ENCODE measurements around the gene F12. TPM values are rescaled to one million over a fixed set of nuclear protein-coding genes. Genes with fewer than 3 reads are reported as not detected.

Gene F12
- total RNA-seq, 1 donor from 2014 or later = 4.0 TPM

DNA sequence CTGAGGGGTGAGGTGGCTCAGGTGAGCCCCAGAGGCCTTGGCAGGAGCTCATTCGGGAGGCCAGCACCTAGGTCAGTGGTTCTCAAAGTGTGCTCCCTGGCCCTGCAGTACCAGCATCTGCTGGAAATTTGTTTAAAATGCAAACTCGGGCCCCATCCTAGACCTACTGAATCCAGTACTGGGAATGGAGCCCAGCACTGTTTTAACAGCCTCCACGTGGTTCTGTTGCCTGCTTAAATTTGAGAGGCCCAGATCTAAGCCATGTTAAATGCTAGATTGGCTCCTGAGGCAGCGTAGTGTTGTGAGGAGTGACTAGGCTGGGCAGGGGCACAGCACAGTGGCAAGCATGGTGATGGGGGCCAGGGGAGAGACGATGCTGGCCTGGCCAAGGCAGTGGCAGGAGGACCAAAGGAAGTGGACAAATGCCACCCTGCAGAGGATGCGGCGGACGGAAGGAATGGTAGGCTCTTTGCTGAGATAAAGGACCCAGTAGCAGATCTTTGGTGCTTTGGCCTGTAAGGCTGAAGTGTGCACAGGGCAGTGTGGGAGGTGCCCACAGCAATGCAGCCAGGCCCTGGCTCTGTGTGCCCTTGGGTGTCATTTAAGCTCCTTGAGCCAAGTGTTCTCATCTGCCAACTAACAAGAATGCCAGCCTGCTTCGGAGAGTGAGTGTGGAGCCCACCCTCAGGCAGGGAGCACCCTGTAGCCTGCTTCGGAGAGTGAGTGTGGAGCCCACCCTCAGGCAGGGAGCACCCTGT lies 41.5 kb upstream of the F12 start:
- DNase-seq (ENCODE audit: low read depth) = no peak
- H3K27me3 ChIP-seq (ENCODE audit: control insufficient read depth, insufficient read depth, low read length) = no peaks in the 10 kb centered on the region
- H3K4me3 ChIP-seq (ENCODE audit: low read depth, low read length) = no peak overlapping the region
- TF ChIP-seq, protein P1, sequence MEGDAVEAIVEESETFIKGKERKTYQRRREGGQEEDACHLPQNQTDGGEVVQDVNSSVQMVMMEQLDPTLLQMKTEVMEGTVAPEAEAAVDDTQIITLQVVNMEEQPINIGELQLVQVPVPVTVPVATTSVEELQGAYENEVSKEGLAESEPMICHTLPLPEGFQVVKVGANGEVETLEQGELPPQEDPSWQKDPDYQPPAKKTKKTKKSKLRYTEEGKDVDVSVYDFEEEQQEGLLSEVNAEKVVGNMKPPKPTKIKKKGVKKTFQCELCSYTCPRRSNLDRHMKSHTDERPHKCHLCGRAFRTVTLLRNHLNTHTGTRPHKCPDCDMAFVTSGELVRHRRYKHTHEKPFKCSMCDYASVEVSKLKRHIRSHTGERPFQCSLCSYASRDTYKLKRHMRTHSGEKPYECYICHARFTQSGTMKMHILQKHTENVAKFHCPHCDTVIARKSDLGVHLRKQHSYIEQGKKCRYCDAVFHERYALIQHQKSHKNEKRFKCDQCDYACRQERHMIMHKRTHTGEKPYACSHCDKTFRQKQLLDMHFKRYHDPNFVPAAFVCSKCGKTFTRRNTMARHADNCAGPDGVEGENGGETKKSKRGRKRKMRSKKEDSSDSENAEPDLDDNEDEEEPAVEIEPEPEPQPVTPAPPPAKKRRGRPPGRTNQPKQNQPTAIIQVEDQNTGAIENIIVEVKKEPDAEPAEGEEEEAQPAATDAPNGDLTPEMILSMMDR (IDR thresholded peaks at IDR 0.05; ENCODE audit: insufficient read depth, low read length, poor library complexity, severe bottlenecking) = no peak
- no peaks in the 10 kb centered on the region for H3K36me3 ChIP-seq (ENCODE audit: control insufficient read depth, insufficient read depth, low read length)

DNA sequence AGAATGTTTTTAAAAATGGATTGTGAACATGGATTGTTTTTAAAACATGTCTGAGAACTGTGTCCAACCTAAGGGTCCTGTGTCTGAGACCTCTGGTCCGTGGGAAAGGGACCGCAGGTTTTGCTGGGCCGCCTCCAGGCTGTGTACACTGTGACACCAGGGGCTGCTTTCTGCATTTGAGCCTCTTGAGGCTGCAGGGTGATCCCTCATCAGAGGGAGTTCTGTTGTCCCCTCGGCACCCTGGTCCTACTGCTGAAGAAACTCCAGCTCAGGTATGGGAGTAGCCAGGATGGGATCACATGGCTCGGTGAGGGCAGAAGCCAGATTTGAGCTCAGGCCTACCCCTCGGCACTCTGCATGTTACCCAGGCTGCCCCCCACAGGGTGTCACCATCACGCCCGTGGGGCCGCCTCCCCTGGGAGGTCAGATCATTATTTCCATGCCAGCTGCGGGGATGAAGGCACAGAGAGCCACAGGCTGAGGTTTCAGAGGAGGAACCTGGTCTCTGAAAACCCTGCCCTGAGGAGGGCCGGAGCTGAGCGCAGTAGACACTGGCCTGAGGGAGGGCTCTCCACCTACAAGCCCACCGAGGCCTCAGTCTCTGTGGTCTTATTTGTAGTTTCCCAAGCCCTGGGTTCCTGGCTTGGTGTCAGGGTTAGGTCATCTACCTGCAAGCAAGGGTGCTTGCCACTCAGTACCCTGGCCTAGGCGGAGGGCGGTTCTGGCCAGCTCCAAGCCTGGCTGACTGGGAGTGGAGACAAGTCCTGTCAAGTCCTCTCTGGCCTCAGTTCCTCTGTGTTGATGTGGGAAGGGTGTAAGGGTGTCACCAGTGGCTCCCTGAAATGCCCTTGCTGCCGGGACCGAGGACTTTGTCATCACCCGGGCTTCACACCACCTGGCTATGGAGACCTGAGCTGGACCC lies 40.0 kb upstream of the F12 start:
- TF ChIP-seq, protein P1 (IDR thresholded peaks at IDR 0.05; ENCODE audit: insufficient read depth, low read length, poor library complexity, severe bottlenecking) = no peak
- Histone ChIP-seq H3K27me3 (ENCODE audit: control insufficient read depth, insufficient read depth, low read length) (no peaks in the 10 kb centered on the region), H3K4me3 (ENCODE audit: low read depth, low read length) (no peak overlapping the region), H3K36me3 (ENCODE audit: control insufficient read depth, insufficient read depth, low read length) (no peaks in the 10 kb centered on the region)
- DNase-seq (ENCODE audit: low read depth) = no peak

DNA sequence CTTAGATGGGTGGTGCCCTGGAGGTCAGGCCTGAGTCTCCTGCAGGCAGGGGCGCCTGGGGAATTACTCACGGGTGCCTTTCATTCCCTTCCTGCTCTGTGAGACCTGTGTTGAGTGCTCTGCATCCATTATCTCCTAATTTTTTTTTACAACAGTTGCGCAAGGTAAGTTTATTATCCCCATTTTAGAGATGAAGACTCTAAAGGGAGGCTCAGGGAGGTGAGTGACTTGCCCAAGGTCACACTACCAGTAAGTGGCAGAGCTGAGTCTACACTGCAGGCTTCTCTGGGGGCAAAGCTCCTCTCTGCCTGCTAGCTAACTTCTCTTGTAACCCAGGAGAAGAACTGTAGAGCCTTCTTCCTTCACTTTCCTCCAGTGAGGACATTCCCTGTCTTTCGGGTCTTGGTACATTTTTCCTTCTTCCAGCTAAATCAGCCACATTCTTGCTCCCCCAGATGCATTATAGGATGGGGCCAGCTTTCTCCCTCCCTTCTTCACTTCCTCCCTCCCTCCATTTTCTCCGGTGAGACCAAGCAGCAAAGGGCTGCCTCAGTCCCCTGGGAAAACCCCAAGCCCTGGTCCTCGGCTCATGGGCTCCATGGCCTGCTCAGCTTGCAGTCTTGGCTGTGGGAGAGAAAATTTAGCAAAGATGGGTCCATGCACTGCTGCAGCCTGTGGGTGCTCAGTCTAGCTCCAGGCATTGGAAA lies 39.0 kb upstream of the F12 start:
- Histone ChIP-seq H3K4me3 (ENCODE audit: low read depth, low read length) (no peak overlapping the region), H3K27me3 (ENCODE audit: control insufficient read depth, insufficient read depth, low read length) (no peaks in the 10 kb centered on the region), H3K36me3 (ENCODE audit: control insufficient read depth, insufficient read depth, low read length) (no peaks in the 10 kb centered on the region)
- TF ChIP-seq, protein P1 (IDR thresholded peaks at IDR 0.05; ENCODE audit: insufficient read depth, low read length, poor library complexity, severe bottlenecking) = no peak
- no peak for DNase-seq (ENCODE audit: low read depth)

DNA sequence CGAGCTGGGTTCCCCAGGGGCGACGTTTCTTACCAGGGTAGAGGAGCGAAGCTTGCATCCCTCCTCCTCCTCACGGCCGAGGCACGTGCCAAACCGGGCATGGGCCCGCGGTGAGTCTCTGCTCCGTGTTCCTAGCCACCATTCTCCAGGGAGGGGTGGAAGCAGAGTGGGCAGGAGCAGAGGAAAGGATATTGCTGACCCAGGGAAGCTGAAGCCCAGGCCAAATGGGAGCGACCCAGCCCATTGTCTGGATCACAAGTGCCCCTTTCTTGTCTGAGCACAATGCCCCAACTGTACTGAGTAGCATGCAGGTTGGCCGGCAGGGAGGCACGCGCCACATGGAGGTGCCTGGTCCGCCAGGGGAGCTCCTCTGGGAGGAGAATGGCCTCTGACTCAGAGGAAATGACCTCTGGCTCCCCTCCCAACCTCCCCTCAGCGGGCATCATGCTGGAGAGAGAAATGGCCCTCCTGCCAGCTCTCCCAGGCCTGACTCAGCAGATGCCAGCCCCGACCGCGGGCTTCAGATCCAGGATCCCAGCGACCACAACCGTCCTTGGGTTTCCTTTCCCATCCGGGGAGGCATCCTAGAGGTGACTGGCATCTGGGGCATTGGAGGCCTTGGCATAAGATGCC lies 38.4 kb upstream of the F12 start:
- TF ChIP-seq, protein P1 (IDR thresholded peaks at IDR 0.05; ENCODE audit: insufficient read depth, low read length, poor library complexity, severe bottlenecking) = no peak
- no peaks in the 10 kb centered on the region for H3K36me3 ChIP-seq (ENCODE audit: control insufficient read depth, insufficient read depth, low read length)
- peak overlapping the region; percentile 58 for H3K4me3 ChIP-seq (ENCODE audit: low read depth, low read length)
- peak; percentile 79 for DNase-seq (ENCODE audit: low read depth)
- no peaks in the 10 kb centered on the region for H3K27me3 ChIP-seq (ENCODE audit: control insufficient read depth, insufficient read depth, low read length)

DNA sequence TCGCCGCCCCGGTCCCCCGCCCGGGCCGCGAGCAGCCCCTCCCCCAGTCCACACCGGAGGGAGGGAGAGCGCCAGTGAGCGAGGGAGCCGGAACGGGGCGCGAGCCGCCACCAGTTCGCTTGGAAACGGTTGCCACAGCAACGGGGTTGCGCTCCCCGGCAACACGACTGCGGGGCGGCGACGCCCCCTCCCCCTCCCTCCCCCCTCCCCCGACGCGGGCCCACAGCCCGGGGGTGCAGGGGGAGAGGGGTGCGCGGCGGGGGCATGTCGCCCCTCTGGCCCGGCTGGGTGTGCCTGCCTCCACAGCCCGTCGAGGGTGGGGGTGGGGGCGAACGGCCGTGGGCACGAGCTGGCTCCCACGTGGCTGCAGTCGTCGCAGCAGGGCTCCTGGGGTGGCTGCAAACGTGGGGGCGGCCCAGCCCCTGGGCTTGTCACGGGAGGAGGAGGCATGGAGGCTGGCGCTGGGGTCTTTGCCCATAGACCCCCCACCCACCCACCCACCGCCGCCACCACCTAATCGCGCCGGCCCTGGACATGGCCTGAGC lies 37.8 kb upstream of the F12 start:
- Histone ChIP-seq H3K4me3 (ENCODE audit: low read depth, low read length) (peak overlapping the region; percentile 58), H3K36me3 (ENCODE audit: control insufficient read depth, insufficient read depth, low read length) (no peaks in the 10 kb centered on the region), H3K27me3 (ENCODE audit: control insufficient read depth, insufficient read depth, low read length) (no peaks in the 10 kb centered on the region)
- DNase-seq (ENCODE audit: low read depth) = no peak
- TF ChIP-seq, protein P1 (IDR thresholded peaks at IDR 0.05; ENCODE audit: insufficient read depth, low read length, poor library complexity, severe bottlenecking) = no peak
